ENCODE results near the gene PRKCE.
"Not testable (repeated sequence)": the region's sequence is repeated elsewhere in the genome, so short reads cannot be mapped to it uniquely, and the experiment has no call there.

The PRKCE gene

DNA sequence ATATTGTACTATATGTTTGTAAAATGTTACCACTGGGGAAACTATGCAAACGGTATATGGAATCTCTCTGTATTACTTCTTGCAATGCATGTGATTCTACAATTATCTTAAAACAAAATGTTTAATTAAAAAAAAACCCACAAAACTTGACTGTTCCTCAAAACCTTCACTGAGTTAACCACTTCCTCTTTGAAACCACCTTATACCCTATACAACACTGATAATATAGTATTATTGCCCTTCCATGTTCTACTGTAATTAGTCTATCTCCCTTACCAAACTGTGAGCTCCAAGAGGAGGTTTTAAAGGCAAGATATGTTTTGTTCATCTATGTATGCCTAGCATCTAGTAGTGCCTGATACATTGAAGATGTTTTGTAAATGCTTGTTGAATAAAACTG lies 572.0 kb downstream of the PRKCE start:
- not testable (repeated sequence) for DNase-seq

DNA sequence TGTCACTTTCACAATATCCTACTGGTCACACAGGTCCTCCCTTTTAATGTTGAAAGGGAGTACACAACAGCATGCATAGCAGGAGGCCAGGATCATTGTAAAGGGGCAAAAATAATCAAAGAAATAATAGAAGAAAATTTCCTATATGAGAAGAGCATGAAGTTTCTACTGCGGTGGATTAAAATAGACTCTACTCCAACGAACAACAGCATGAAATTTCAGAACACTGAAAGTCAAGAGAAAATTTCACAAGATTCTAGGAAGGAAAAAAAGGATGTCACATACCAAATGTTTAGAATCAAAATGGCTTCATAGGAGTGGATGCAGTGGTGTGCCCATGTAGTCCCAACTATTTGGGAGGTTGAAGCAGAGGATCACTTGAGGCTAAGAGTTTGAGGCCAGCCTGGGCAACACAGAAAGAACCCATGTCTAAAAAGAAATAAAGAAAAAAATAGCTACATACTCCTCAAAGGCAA lies 573.7 kb downstream of the PRKCE start:
- DNase-seq: no peak

DNA sequence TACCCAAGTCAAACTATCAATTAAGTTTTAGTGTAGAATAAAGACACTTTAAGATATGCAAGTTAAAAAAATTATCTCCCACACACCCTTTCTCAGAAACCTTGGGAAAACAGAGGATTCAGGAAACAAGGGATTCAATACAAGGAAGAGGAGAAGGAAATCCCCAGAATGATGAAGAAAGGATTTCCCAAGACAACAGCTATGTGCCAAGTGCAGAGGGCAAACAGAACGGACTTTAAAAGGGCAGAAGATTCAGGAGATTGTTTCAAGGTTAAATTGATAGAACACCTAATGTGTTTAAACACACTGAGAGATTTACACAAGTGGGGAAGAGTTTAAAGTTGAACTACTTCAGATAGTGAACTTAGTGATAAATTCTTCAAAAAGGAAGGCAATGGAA lies 574.3 kb downstream of the PRKCE start:
- DNase-seq: no peak

DNA sequence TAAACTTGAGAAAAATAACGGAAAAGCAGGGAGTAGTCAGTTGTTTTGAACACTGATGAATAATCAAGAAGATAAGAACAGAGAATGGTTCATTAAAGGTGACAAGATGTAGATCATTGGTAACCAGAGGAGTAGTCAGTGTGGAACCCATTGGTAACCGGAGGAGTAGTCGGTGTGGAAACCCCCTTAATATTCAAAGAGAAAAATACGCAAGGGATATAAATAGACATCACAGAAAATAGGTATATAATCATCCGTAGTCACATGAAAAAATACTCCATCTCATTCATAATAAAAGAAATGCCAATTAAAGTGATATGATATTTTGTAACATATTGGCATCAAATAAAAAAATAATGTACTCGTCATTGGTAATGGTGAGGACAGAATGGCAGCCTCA lies 575.1 kb downstream of the PRKCE start:
- DNase-seq: no peak

DNA sequence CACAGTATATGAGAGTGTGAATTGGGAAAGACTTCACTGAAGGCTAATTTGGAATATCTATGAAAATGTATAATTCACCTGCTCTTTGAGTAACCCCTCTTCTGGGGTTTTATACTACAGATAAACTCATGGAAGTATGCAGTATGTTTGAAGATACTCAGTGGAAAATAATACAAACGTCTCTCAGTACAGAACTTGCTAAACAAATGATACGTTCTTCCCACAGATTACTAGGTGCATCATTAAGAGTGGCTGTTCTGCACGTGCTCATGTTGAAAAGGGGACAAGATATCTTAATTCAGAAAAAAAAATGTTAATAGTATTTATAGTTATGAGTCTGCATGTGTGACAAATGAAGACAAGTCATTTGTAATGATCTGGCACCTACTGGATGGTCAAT lies 575.5 kb downstream of the PRKCE start:
- DNase-seq: no peak

DNA sequence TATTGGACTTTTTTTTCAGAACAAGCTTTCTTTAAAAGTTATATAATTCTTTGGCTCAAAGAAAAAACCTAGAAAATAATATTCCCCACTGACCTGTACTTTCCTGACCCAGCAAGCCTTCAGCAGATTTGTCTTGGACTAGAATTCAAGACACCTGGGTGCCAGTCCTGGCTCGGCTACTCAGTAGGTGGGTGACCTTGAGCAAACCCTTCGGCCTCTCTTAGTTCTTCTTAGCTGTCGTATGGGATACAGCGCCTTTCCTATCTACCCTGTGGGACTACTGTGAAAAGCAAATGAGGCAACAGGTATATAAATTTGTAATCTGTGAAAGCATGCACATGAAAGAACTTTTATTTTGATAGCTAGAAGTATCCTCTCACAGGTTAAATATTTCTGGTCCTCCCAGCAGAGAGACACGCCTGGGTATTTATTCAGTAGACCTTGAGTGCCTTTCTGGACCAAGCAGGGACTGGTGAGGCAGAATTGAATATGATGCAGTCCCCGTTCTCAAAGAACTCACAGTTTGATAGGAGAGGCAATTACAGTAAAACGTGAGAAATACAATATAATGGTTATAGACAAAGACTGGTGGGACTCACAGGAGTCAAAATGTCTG lies 576.3 kb downstream of the PRKCE start:
- DNase-seq: no peak

DNA sequence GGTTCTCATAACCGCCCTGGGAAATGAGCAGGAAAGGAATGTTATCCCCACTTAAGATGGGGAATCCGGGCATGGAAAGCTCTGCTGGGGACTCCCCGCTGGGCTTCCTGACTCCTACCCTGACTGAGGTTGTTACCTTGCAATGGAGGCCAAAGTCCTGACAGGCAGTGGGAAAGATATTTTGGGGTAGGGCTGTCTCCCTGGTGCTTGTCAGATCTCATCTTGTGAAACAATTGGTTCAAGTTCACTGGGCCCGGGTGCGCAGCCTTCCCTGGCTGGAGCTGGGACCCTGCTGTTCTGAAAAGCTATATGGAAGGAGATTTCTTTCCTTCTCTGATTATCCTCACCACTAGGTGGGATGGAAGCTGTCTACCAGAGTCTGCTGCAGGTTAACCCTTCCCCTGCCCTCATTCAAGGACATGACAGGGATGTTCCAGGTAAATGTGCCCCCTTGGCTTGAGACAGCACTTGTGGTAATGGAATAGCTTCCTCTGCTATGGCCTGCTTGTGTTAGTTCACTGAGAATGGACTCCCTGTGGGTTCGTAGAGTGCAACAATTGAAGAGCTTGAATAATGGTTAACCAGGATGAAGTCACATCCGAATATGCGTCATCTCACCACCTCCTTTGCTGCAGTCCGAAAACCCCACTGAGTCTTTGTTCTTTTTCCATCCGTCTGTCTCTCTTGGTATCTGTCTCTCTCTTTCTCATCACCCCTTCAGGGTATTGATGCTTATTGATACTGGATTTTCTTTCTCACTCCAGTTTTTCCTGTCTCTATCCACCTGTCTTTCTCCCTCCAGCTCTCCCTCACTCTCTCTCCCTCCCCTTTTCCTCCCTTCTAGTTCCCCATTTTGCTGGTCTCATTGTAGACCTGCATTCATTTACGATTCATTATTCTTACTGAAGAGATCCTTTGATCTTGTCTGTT lies 577.9 kb downstream of the PRKCE start:
- DNase-seq: no peak

DNA sequence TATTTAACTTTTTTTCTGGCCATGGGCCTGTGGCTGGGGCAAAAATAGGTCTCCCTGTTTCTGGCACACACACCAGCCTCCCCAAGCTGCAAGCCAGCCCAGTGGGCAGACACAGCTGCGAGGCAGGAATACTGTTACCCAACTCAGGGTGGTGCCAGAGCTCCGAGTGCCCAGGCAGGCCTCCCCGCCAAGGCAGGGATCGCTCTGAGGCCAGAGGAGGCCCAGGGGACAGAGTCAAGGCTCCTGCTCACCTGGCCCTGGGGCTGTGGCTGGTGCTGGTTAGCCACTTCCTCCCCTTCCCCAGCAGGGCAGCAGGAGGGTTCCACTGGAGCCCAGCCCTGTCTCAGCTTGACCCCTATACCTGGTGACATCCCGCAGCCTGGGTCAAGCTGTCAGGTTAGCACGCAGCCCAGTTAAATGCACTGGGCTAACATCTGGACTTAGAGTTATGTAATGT lies 578.7 kb downstream of the PRKCE start:
- DNase-seq: no peak

DNA sequence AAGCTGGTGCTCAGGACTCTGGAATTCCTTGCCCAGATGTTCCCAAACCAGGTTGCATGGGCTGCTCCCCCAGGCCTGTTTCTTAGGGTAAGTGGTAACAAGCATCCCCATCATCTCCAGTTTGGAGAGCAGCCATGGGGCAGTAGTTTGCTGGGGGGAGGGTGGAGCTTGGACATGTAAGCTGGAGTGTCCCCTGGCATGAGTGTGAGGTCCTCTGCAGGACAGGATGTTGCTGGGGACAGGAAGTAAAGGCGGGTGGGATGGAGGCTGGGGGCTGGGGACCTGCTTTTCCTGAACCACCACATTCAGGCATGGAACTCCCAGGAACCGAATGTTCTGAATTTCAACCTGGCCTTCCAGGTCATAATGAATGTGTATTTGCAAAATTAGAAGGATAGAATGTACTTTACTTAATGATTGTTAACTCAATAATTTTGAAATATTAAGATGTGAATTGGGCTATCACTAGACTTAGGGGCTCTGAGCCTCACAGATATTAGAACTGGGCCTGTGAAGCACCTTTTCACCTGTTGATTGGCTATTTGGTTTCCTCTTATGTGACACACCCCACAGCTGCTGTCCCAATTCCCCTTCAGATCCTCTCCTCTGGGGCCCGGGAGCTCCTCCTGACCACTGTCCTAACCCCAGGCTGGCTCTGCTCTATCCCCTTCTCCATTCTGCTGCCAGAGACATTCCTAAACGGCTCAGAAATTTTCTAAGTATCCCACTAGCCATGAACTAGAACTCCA lies 579.4 kb downstream of the PRKCE start:
- no peak for DNase-seq

DNA sequence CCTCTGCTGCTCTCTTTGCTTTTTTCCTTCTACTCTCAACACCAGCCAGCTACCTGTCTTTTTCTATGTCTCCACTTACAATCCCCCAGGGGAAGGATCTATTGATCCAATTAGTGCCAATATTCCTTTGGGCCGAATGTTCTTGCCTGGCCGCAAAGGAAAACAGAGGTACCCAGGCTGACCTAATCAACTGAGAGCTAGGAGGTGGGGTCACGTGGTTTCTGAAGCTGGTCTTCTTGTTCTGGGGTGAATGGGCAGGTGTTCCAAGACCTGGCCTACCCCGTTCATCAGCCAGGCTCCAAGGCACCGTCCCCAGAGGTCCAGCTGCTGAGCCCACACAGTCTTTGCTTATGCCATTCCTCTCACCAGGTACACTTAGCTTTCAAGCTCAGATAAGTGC lies 580.2 kb downstream of the PRKCE start:
- no peak for DNase-seq

DNA sequence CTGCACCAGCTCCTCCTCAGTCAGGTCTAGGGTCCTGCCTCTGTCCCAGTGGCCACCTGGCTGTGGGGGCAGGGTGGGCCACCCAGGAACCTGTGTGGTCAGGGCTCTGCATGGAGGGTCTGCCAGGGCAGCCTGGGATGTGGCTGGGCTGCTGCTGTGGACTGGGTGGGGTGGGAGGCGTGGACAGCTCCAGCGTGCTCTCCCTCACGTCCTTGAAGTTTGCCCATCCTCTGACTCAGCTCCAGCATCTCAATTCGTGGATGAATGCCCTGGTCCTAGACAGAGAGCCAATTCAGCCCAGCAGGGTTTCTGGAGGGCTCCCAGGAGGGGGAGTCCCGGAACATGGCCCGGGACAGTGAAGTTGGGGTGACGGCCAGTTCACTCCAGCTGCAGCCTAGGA lies 581.4 kb downstream of the PRKCE start:
- no peak for DNase-seq

DNA sequence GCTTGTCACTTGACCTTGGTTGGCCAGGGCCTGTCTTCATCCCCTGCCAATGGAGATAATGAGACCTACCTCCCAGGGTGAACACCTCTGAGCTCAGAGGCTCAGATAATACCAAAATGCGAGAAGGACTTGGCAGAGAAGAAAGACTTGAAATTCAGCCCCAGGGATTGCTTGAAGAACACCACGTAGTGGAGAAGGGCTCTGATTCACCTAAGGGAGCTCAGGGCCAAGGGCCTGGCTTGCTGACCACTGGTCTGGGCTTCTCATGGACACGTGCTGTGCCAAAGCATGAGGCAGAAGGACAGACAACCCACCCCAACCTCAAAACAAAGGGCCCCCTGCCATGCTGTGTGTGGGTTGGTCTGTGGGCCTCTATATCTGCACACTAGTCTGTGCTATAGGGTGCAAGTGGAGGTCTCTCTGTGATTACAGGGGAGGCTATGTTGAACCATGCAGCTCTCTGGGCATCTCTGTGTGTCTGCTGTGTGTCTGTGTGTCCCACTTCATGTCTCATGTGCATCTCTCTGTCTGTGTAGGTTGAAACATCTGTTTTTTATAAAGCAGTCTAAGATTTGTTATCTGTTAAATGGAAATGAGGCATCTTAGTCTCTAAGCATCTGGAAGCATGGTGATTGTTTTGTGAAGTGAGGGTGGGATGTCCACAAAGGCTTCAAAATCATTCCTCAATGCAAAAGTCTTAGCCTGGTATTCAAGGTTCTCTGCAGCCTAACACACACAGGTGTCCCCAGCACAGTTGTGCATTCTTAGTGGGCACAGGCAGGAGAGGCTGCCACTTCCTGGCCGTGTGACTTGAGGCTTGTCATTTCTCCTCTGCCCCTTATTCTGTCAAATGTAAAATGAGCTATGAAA lies 584.8 kb downstream of the PRKCE start:
- no peak for DNase-seq

DNA sequence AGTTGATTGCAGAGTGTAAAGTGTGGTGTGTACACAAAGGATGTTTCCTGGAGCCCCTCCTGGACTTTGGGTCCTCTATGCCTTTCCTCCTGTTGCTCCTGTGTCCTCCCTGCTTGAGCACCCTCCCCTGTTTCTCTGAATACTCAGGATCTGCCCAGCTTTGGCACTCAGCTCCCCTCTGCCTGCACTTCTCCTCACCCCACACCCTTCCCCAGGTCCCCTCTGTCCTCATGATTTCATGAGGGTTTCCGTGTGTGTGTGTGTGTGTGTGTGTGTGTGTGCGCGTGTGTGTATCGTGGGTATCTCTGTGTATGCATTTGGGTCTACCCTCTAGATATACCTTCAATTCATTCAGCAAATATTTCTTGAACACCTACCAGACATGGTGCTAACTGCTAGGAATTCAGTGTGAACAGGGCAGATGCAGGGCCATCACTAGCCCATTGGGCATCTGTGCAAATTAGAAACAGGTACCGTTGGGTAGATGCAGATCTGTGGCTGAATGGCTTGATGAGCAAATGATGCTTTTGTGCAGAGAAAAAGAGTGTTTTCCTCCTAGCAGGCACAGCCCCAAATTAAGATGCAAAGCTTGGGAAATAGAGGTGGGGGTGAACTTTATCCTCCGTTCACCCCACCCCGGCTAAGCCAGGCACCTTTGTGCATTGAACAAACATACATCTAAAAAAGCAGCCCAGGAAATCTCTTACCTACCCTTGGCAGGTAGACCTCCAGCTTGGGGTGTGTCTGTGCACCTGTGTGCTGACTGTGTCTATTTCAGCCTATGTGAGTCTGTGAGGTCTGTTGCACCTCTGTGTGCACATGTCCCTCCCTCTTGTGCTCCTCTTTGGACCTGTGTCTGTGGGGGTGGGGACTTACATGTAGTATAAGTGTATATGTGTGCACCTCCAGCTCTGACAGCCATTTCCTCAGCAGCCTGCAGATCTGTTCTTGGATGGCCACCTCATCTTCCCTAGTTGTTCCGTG lies 585.7 kb downstream of the PRKCE start:
- no peak for DNase-seq

All from GF-D8 (cell line).